Tibial nerve (tissue), 4 donors: ENCODE data around the gene FGGY. TPM values are rescaled to one million over a fixed set of nuclear protein-coding genes. Genes with fewer than 3 reads are reported as not detected.

Experiments
- DNase-seq, 2 donors: peaks; one replicate each; pipeline ENCODE4 v3.0.0-alpha.2; 2019; ENCODE audit warnings: low spot score in 2 of 2
- H3K27ac ChIP-seq, 4 donors: fragments of 200-600 bp; sonication (generic) in 3 of 4; one replicate each; pipeline ENCODE4 v1.5.1; 2017 to 2019; ENCODE audit warnings: mild to moderate bottlenecking in 1 of 4
- H3K27me3 ChIP-seq, 2 donors: fragments of 200-600 bp; sonication (generic) in 1 of 2; one replicate each; pipeline versions ENCODE4 v1.5.1 to v1.6.0; 2017 to 2019
- H3K36me3 ChIP-seq, 3 donors: fragments of 200-600 bp; sonication (generic); one replicate each; pipeline ENCODE4 v1.5.1; 2018 to 2019
- H3K4me1 ChIP-seq, 4 donors: fragments of 200-600 bp; sonication (generic) in 3 of 4; one replicate each; pipeline ENCODE4 v1.5.1; 2017 to 2019
- H3K4me3 ChIP-seq, 4 donors: fragments of 200-600 bp; sonication (generic) in 3 of 4; one replicate each; pipeline ENCODE4 v1.5.1; 2017 to 2019; ENCODE audit warnings: mild to moderate bottlenecking in 1 of 4, moderate library complexity in 1 of 4
- H3K9me3 ChIP-seq, 4 donors: fragments of 200-600 bp; sonication (generic) in 3 of 4; one replicate each; pipeline ENCODE4 v1.5.1; 2017 to 2019
- EP300 ChIP-seq, 2 donors: sonication (generic); formaldehyde crosslinking; IDR thresholded peaks; one replicate each; pipeline ENCODE4 v1.6.1; 2017; ENCODE audit warnings: antibody characterized with exemption in 2 of 2, mild to moderate bottlenecking in 1 of 2
- POLR2A ChIP-seq, 2 donors: fragments of 450-650 bp; IDR thresholded peaks; one replicate each; pipeline ENCODE4 v1.6.1; 2017; ENCODE audit warnings: antibody characterized with exemption in 2 of 2, mild to moderate bottlenecking in 2 of 2, moderate library complexity in 2 of 2
- WGBS, 2 donors: methylation state at CpG; one replicate each; pipeline ENCODE4 v1.1.5; 2018; 5-methylcytosine and 5-hydroxymethylcytosine counted together
- total RNA-seq, 4 donors: library from RNA; depleted of rRNA; stranded (reverse); fragments of >200 nt; gene quantifications; one replicate each; pipeline ENCODE4 v1.1.0, GENCODE V29; 2016
- TF ChIP-seq, protein P1 (sequence below), 5 experiments: fragments of 200-600 bp in 3 of 5; fragments of 450-650 bp in 2 of 5; sonication (generic) in 3 of 5; IDR thresholded peaks; one replicate each; pipeline ENCODE4 v1.5.1; 2016 to 2019; ENCODE audit warnings: antibody characterized with exemption in 5 of 5, mild to moderate bottlenecking in 3 of 5, moderate library complexity in 2 of 5

FGGY gene
- total RNA-seq, 4 donors from 2014 or later, result 27.0 to 40.6 (median 32.9) TPM

DNA sequence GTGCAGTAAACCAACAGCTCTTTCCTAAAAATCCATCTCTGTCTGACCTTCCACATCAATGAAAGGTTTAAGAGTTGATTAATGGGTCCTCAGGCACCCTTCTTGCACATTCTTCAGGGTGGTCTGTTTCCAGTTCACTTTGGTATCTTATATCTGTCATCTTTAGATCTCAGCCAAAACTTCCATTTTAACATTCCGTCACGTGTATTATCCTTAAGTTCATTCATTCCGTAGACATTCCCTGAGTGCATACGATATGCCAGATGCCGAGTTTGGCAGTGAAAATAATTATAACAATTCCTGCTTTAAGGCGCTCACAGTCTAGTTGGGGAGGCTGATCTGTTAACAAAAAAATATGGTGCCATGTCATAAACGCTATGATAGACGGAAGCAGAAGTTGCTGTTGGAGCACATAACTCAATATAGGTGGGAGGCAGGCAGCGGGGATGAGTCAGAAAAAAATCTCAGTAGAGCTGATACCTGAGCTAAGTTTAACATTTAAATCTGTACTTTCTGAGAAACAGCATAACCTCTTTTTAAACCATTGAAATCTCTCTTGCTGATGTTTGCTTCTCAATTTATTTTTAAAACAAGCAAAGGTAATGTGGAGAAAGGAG is 458.3 kb downstream of the FGGY start:
- no peak for DNase-seq
- Histone ChIP-seq H3K4me3 (no peak overlapping the region), H3K9me3 (no peaks in the 10 kb centered on the region), H3K4me1 (peaks cover 0 to 77% (median 23%) of the 10 kb centered on the region in 4 donors), H3K27me3 (no peaks in the 10 kb centered on the region), H3K36me3 (no peaks in the 10 kb centered on the region), H3K27ac (peak overlapping the region in 2 of 4 donors; percentile 27 to 67)
- WGBS, 2 donors, result 77 to 78% methylated on average over 9 of the region's 9 CpGs
- TF ChIP-seq POLR2A (IDR thresholded peaks at IDR 0.05) (no peak), EP300 (IDR thresholded peaks at IDR 0.05) (no peak)
- TF ChIP-seq, protein P1, sequence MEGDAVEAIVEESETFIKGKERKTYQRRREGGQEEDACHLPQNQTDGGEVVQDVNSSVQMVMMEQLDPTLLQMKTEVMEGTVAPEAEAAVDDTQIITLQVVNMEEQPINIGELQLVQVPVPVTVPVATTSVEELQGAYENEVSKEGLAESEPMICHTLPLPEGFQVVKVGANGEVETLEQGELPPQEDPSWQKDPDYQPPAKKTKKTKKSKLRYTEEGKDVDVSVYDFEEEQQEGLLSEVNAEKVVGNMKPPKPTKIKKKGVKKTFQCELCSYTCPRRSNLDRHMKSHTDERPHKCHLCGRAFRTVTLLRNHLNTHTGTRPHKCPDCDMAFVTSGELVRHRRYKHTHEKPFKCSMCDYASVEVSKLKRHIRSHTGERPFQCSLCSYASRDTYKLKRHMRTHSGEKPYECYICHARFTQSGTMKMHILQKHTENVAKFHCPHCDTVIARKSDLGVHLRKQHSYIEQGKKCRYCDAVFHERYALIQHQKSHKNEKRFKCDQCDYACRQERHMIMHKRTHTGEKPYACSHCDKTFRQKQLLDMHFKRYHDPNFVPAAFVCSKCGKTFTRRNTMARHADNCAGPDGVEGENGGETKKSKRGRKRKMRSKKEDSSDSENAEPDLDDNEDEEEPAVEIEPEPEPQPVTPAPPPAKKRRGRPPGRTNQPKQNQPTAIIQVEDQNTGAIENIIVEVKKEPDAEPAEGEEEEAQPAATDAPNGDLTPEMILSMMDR (IDR thresholded peaks at IDR 0.05), result no peak

GRCh38 chr1:59757197-59757747 is 460.4 kb downstream of the FGGY start:
- WGBS, 2 donors, result 79 to 88% methylated on average over 4 of the region's 4 CpGs

GRCh38 chr1:59759156-59759925 is 462.4 kb downstream of the FGGY start:
- WGBS, 2 donors, result 6 to 8% methylated on average over 11 of the region's 11 CpGs
- DNase-seq, result peak; percentile 76 to 84
- Histone ChIP-seq H3K36me3 (no peaks in the 10 kb centered on the region), H3K4me1 (peaks cover 0 to 38% (median 8%) of the 10 kb centered on the region in 4 donors), H3K9me3 (no peaks in the 10 kb centered on the region), H3K4me3 (peak overlapping the region in 2 of 4 donors; percentile 16 to 30), H3K27me3 (no peaks in the 10 kb centered on the region), H3K27ac (peak overlapping the region in 3 of 4 donors; percentile 41 to 85 (median 84))
- peak in 1 of 2 donors; percentile 88 for TF ChIP-seq EP300 (IDR thresholded peaks at IDR 0.05)
- no peak for TF ChIP-seq POLR2A (IDR thresholded peaks at IDR 0.05)
- TF ChIP-seq, protein P1 (IDR thresholded peaks at IDR 0.05), result peak; percentile 92 to 97 (median 95)

More at GRCh38 chr1:59757197-59757747, 460.4 kb downstream of the FGGY start:
- peaks cover 0 to 57% (median 12%) of the 10 kb centered on the region in 4 donors for H3K4me1 ChIP-seq
- TF ChIP-seq EP300 (IDR thresholded peaks at IDR 0.05), result no peak
- TF ChIP-seq, protein P1 (IDR thresholded peaks at IDR 0.05), result no peak
- TF ChIP-seq POLR2A (IDR thresholded peaks at IDR 0.05), result no peak
- H3K27ac ChIP-seq, result no peak overlapping the region
- no peak overlapping the region for H3K4me3 ChIP-seq
- H3K27me3 ChIP-seq, result no peaks in the 10 kb centered on the region
- no peak for DNase-seq
- no peaks in the 10 kb centered on the region for H3K9me3 ChIP-seq
- no peaks in the 10 kb centered on the region for H3K36me3 ChIP-seq

DNA sequence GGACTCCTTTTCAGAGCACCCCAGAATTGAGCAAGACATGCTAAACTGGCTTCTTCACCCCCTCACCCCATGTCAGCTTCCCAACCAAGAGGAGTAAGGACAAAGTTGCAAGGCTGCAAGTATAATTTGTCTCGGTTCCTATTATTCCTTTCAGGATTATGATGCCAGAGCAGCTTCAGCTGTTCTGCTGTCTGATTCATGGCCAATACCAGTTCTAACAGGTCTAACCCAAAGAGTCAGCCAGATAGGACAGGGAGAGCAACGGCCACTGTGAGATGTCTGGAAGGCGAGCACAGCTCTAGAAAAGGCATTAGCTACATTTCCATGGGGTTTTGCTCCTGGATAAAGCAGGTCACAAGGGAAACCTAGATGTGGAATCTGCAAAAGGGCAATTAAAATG is 464.5 kb downstream of the FGGY start:
- Histone ChIP-seq H3K4me3 (no peak overlapping the region), H3K27me3 (no peaks in the 10 kb centered on the region), H3K9me3 (no peaks in the 10 kb centered on the region), H3K4me1 (peaks cover 0 to 20% (median 7%) of the 10 kb centered on the region in 4 donors), H3K36me3 (no peaks in the 10 kb centered on the region), H3K27ac (no peak overlapping the region)
- TF ChIP-seq POLR2A (IDR thresholded peaks at IDR 0.05), result no peak
- TF ChIP-seq, protein P1 (IDR thresholded peaks at IDR 0.05), result no peak
- 83 to 88% methylated on average over 3 of the region's 3 CpGs for WGBS, 2 donors
- no peak for DNase-seq

DNA sequence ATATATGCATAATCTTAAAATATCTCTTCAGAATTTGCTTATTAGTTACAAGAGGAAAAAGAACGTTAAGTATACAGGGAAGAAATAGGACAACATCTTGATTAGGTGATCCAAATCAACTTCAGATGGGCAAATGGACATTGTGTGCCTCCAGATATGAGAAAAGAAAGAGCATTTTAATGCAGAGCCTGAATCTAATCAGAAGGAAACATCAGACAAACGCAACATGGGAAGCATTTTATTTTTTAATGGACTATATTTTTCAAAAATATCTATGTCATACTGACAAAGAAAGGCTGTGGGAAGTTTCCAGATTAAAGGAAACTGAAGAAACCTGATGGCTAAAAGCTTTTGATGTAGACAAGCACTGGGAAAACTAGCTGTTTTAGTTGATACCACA is 466.5 kb downstream of the FGGY start:
- Histone ChIP-seq H3K4me1 (peaks cover 0 to 13% (median 7%) of the 10 kb centered on the region in 4 donors), H3K9me3 (no peaks in the 10 kb centered on the region), H3K27me3 (no peaks in the 10 kb centered on the region), H3K27ac (no peak overlapping the region), H3K36me3 (no peaks in the 10 kb centered on the region), H3K4me3 (no peak overlapping the region)
- WGBS, 2 donors, result 72% methylated on average over 2 of the region's 2 CpGs
- no peak for DNase-seq
- TF ChIP-seq, protein P1 (IDR thresholded peaks at IDR 0.05), result no peak
- TF ChIP-seq EP300 (IDR thresholded peaks at IDR 0.05) (no peak), POLR2A (IDR thresholded peaks at IDR 0.05) (no peak)
